H1 (cell line): Measurements from ENCODE around the gene ATF3. TPM values are rescaled to one million over a fixed set of nuclear protein-coding genes. Genes with fewer than 3 reads are reported as not detected.

ENCODE experiments used
- CTCF ChIA-PET: fragments of 300-600 bp; sonication (Branson Sonifier 250); formaldehyde crosslinking; loops from one replicate; lab custom pipeline; 2021; ENCODE audit not compliant: partially characterized antibody; lab: Charles Lee
- POLR2A ChIA-PET: fragments of 300-600 bp; sonication (Branson Sonifier 250); formaldehyde crosslinking; loops from one replicate; lab custom pipeline; 2021; ENCODE audit warnings: inconsistent platforms; ENCODE audit not compliant: partially characterized antibody; lab: Charles Lee
- DNase-seq, 2 experiments: peaks; one replicate each; pipeline versions ENCODE4 v3.0.0 to v3.0.0-alpha.2; 2010 to 2022; ENCODE audit warnings: low spot score in 2 of 2, low read depth in 1 of 2, mixed read lengths in 1 of 2
- FAIRE-seq: peaks from 2 replicates; lab custom pipeline; 2011; peaks lifted over from hg19 to GRCh38; lab: Jason Lieb, UNC
- H2AFZ ChIP-seq: 2 replicates; pipeline ENCODE4 v1.8.1; 2012; ENCODE audit warnings: low read length, inconsistent platforms
- H2AK5ac ChIP-seq: 2 replicates; pipeline ENCODE4 v1.6.1; 2013; ENCODE audit warnings: low read depth, low read length
- H2BK120ac ChIP-seq: replicated peaks from 2 replicates; pipeline ENCODE3; 2013; ENCODE audit warnings: low read depth, low read length, inconsistent platforms
- H2BK12ac ChIP-seq: 2 replicates; pipeline ENCODE4 v1.6.1; 2013; ENCODE audit warnings: low read depth, low read length
- H2BK15ac ChIP-seq: 2 replicates; pipeline ENCODE4 v1.6.1; 2013; ENCODE audit warnings: low read length
- H2BK20ac ChIP-seq: 2 replicates; pipeline ENCODE4 v1.6.1; 2013; ENCODE audit warnings: low read length
- H2BK5ac ChIP-seq: 2 replicates; pipeline ENCODE4 v1.6.1; 2013; ENCODE audit warnings: low read depth, low read length
- H3K14ac ChIP-seq: 2 replicates; pipeline ENCODE4 v1.6.1; 2013; ENCODE audit warnings: inconsistent platforms; ENCODE audit not compliant: insufficient read length
- H3K18ac ChIP-seq: 2 replicates; pipeline ENCODE4 v1.6.1; 2013; ENCODE audit warnings: low read length; ENCODE audit errors: extremely low read depth
- H3K23ac ChIP-seq: 2 replicates; pipeline ENCODE4 v1.6.1; 2013; ENCODE audit warnings: inconsistent platforms; ENCODE audit not compliant: insufficient read length
- H3K23me2 ChIP-seq: 2 replicates; pipeline ENCODE4 v1.6.1; 2013; ENCODE audit warnings: low read depth, low read length
- H3K27ac ChIP-seq: 2 replicates; pipeline ENCODE4 v1.6.1; 2011; ENCODE audit warnings: low read depth, low read length, inconsistent platforms
- H3K27me3 ChIP-seq, 4 experiments: replicated peaks in 1 of 4; 1 replicate in 1 of 4; 2 replicates in 3 of 4; pipeline versions ENCODE4 v1.6.1 to v1.8.1; 2011 to 2013; ENCODE audit warnings: low read length in 3 of 4, mild to moderate bottlenecking in 3 of 4, inconsistent platforms in 2 of 4, mixed read lengths in 2 of 4, moderate library complexity in 1 of 4; ENCODE audit not compliant: control insufficient read depth in 3 of 4, insufficient read depth in 3 of 4; ENCODE audit errors: extremely low read depth in 1 of 4
- H3K36me3 ChIP-seq, 4 experiments: 2 replicates each; pipeline versions ENCODE4 v1.6.1 to v1.8.1; 2011 to 2013; ENCODE audit warnings: mild to moderate bottlenecking in 4 of 4, low read length in 3 of 4, moderate library complexity in 2 of 4, control low read depth in 1 of 4, inconsistent platforms in 1 of 4; ENCODE audit not compliant: insufficient read depth in 4 of 4, control insufficient read depth in 2 of 4
- H3K4ac ChIP-seq: replicated peaks from 2 replicates; pipeline ENCODE3; 2013; ENCODE audit warnings: low read length, low read depth, mixed read lengths, inconsistent platforms; ENCODE audit not compliant: insufficient read length
- H3K4me1 ChIP-seq, 4 experiments: replicated peaks in 1 of 4; 1 replicate in 1 of 4; 2 replicates in 3 of 4; pipeline versions ENCODE4 v1.6.1 to v1.8.1; 2011 to 2013; ENCODE audit warnings: low read length in 3 of 4, inconsistent platforms in 2 of 4, mixed read lengths in 1 of 4; ENCODE audit not compliant: insufficient read depth in 4 of 4, control insufficient read depth in 3 of 4
- H3K4me2 ChIP-seq, 2 experiments: 2 replicates each; pipeline versions ENCODE4 v1.6.1 to v1.8.1; 2011 to 2013; ENCODE audit warnings: low read depth in 2 of 2, low read length in 2 of 2, control low read depth in 1 of 2, inconsistent platforms in 1 of 2, mild to moderate bottlenecking in 1 of 2; ENCODE audit not compliant: insufficient read depth in 1 of 2
- H3K4me3 ChIP-seq, 4 experiments: fragments of 200-600, 300-600 bp in 1 of 4; sonication (generic), shearing (Covaris generic), sonication (Bioruptor Twin) in 1 of 4; 2 replicates each; pipeline versions ENCODE4 v1.5.1 to v1.8.1; 2011 to 2016; ENCODE audit warnings: low read length in 4 of 4, low read depth in 3 of 4, control low read depth in 2 of 4, inconsistent platforms in 2 of 4, mild to moderate bottlenecking in 2 of 4, mixed read lengths in 1 of 4, moderate library complexity in 1 of 4; ENCODE audit not compliant: insufficient read depth in 2 of 4; ENCODE audit errors: extremely low read depth in 1 of 4
- H3K56ac ChIP-seq: replicated peaks from 2 replicates; pipeline ENCODE3; 2013; ENCODE audit warnings: low read depth, mild to moderate bottlenecking, mixed read lengths, low read length, inconsistent platforms; ENCODE audit not compliant: insufficient read length
- H3K79me1 ChIP-seq: 2 replicates; pipeline ENCODE4 v1.6.1; 2013; ENCODE audit warnings: low read depth, low read length, control low read depth
- H3K79me2 ChIP-seq, 2 experiments: 2 replicates each; pipeline versions ENCODE4 v1.6.1 to v1.8.1; 2012 to 2013; ENCODE audit warnings: low read length in 2 of 2, mild to moderate bottlenecking in 2 of 2, inconsistent platforms in 1 of 2; ENCODE audit not compliant: insufficient read depth in 2 of 2, control insufficient read depth in 1 of 2
- H3K9ac ChIP-seq, 4 experiments: replicated peaks in 1 of 4; 1 replicate in 1 of 4; 2 replicates in 3 of 4; pipeline versions ENCODE4 v1.6.1 to v1.8.1; 2011 to 2013; ENCODE audit warnings: low read depth in 3 of 4, low read length in 3 of 4, control low read depth in 2 of 4, mild to moderate bottlenecking in 2 of 4, moderate library complexity in 2 of 4, inconsistent platforms in 1 of 4; ENCODE audit errors: extremely low read depth in 1 of 4
- H3K9me3 ChIP-seq, 2 experiments: 2 replicates each; pipeline versions ENCODE4 v1.6.1 to v1.8.1; 2012 to 2013; ENCODE audit warnings: mild to moderate bottlenecking in 2 of 2, moderate library complexity in 2 of 2, control low read depth in 1 of 2, inconsistent platforms in 1 of 2, low read depth in 1 of 2, low read length in 1 of 2, mixed read lengths in 1 of 2; ENCODE audit not compliant: insufficient read depth in 2 of 2
- H4K20me1 ChIP-seq, 2 experiments: replicated peaks in 1 of 2; 2 replicates each; pipeline versions ENCODE3 to v1.8.1; 2011 to 2013; ENCODE audit warnings: inconsistent platforms in 2 of 2, low read length in 2 of 2, mild to moderate bottlenecking in 1 of 2; ENCODE audit not compliant: insufficient read depth in 2 of 2, control insufficient read depth in 1 of 2
- H4K5ac ChIP-seq: 2 replicates; pipeline ENCODE4 v1.6.1; 2013; ENCODE audit warnings: low read length, low read depth, mixed read lengths, inconsistent platforms; ENCODE audit not compliant: insufficient read length
- H4K8ac ChIP-seq: 2 replicates; pipeline ENCODE4 v1.8.0; 2013; ENCODE audit warnings: mild to moderate bottlenecking, moderate library complexity, low read length, inconsistent platforms; ENCODE audit not compliant: insufficient read depth; ENCODE audit errors: extremely low read depth
- H4K91ac ChIP-seq: replicated peaks from 2 replicates; pipeline ENCODE3; 2013; ENCODE audit warnings: low read length, mixed read lengths, inconsistent platforms; ENCODE audit not compliant: insufficient read length
- ASH2L ChIP-seq: fragments of 200-600, 300-600 bp; sonication (generic); IDR thresholded peaks from one replicate; pipeline ENCODE4 v1.7.1; 2017; ENCODE audit warnings: low read length
- EGR1 ChIP-seq: IDR thresholded peaks from 2 replicates; pipeline ENCODE4 v1.6.1; 2011; ENCODE audit warnings: low read depth, low read length, borderline replicate concordance
- POLR2AphosphoS5 ChIP-seq: IDR thresholded peaks from 2 replicates; pipeline ENCODE4 v1.6.1; 2011; ENCODE audit warnings: low read depth, low read length
- SP1 ChIP-seq: IDR thresholded peaks from 2 replicates; pipeline ENCODE4 v1.6.1; 2011; ENCODE audit warnings: low read depth, low read length
- SUZ12 ChIP-seq: fragments of 200-600 bp; sonication (generic); IDR thresholded peaks from 2 replicates; pipeline ENCODE4 v1.6.1; 2012; ENCODE audit warnings: mild to moderate bottlenecking, inconsistent platforms, low read length, moderate library complexity, mixed read lengths
- TAF1 ChIP-seq: IDR thresholded peaks from 2 replicates; pipeline ENCODE4 v1.6.1; 2011; ENCODE audit warnings: mild to moderate bottlenecking, low read depth, low read length
- TAF7 ChIP-seq: optimal IDR thresholded peaks from 2 replicates; pipeline ENCODE3; 2011; ENCODE audit warnings: low read depth, mild to moderate bottlenecking, inconsistent platforms, low read length, moderate library complexity, borderline replicate concordance
- TCF12 ChIP-seq: IDR thresholded peaks from 2 replicates; pipeline ENCODE4 v1.6.1; 2011; ENCODE audit warnings: low read depth, mild to moderate bottlenecking, low read length
- TEAD4 ChIP-seq: IDR thresholded peaks from 2 replicates; pipeline ENCODE4 v1.6.1; 2012; ENCODE audit warnings: low read depth, low read length, inconsistent platforms, mixed read lengths
- WGBS, 2 experiments: shearing (Covaris generic) in 1 of 2; methylation state at CpG; one replicate each; pipeline versions ENCODE4 v1.1.6 to v1.1.7; 2013 to 2015; ENCODE audit warnings: low lambda C conversion rate in 2 of 2, mixed read lengths in 2 of 2, inconsistent platforms in 1 of 2, low coverage in 1 of 2, missing lambda C conversion rate in 1 of 2; ENCODE audit not compliant: insufficient replicate concordance in 2 of 2, insufficient coverage in 1 of 2, insufficient read length in 1 of 2; ENCODE audit errors: extremely low coverage in 1 of 2, missing lambda C conversion rate in 1 of 2; 5-methylcytosine and 5-hydroxymethylcytosine counted together
- polyA plus RNA-seq, 7 experiments: library from polyadenylated mRNA; depleted of rRNA in 3 of 7; stranded (reverse) in 5 of 7; unstranded in 2 of 7; fragments of >200 nt in 5 of 7; fragments of 200-250 nt in 2 of 7; gene quantifications; 1 replicate in 5 of 7; 2 replicates in 1 of 7; 4 replicates in 1 of 7; pipeline versions ENCODE4 v1.2.1 to v1.2.3, GENCODE V29; 2011 to 2013; ENCODE audit warnings: missing spikeins in 2 of 7, mixed read lengths in 2 of 7
- total RNA-seq: library from RNA; stranded (reverse); fragmentation: NEBNext Ultra II Directional; extraction: Animal tissue kit (Norgen Biotek cat#: 25700); gene quantifications from 2 replicates; pipeline ENCODE4 v1.2.1, GENCODE V29; 2021
- TF ChIP-seq, protein P1 (sequence below): IDR thresholded peaks from 2 replicates; pipeline ENCODE4 v1.6.1; 2012; ENCODE audit warnings: low read length, inconsistent platforms
- TF ChIP-seq, protein P2 (sequence below): IDR thresholded peaks from 2 replicates; pipeline ENCODE4 v1.6.1; 2011; ENCODE audit warnings: low read length, improper control_type of control experiment

Gene ATF3
- total and polyA plus RNA-seq, 2 of the 8 experiments (the other 6 are each of a cell fraction or from before 2014, with no cell fraction given), result 12.2 to 27.7 TPM

DNA sequence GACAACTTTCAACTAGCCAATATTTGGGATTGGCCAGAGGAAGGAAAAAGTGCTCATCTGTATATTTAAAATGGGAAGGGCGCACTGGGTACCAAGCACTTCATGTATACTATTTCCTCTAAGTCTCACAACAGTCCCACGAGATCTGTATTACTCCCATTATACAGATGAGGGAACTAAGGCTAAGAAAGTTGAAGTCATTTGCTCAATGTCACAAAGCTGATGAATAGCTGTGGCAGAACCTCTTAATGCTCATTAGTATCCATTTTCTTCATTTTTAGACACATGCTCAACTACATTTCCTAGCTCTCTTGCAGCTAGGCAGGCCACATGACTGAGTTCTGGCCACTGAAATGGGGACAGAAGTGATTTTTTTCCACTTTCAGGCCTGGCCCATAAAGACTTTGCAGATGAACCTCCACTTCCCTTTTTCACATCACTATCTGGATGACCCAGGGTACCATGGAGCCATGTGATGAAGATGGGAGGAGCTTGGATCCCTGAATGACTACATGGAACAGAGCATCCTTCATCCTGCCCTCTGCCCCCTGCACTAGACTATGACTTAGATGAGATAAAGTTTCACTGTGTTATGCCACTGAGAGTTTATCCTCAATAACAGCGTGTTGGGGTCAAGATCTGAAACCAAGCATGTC is 31.8 kb downstream of the ATF3 start:
- FAIRE-seq (no peak), DNase-seq (no peak)
- Histone ChIP-seq H3K23ac (no peak overlapping the region), H3K4me2 (no peak overlapping the region), H3K4ac (no peak overlapping the region), H2BK120ac (no peak overlapping the region), H3K9me3 (no peaks in the 10 kb centered on the region), H2BK12ac (no peak overlapping the region), H3K14ac (no peak overlapping the region), H3K27ac (no peak overlapping the region), H2BK15ac (no peak overlapping the region), H3K79me1 (no peaks in the 10 kb centered on the region), H2BK5ac (no peak overlapping the region), H4K5ac (no peak overlapping the region), H3K18ac (no peak overlapping the region), H3K56ac (no peak overlapping the region), H3K4me1 (peaks cover 0 to 9% (median 4%) of the 10 kb centered on the region in 4 experiments; a peak in 2 of 7 replicates), H3K27me3 (no peaks in the 10 kb centered on the region; a peak in 1 of 7 replicates), H2AK5ac (no peak overlapping the region), H3K23me2 (no peaks in the 10 kb centered on the region), H3K4me3 (no peak overlapping the region), H2AFZ (no peak overlapping the region), H2BK20ac (no peak overlapping the region), H3K36me3 (no peaks in the 10 kb centered on the region), H4K8ac (no peak overlapping the region), H3K9ac (no peak overlapping the region), H4K20me1 (no peaks in the 10 kb centered on the region), H3K79me2 (no peaks in the 10 kb centered on the region), H4K91ac (no peak overlapping the region)
- POLR2A ChIA-PET, result interaction anchor here (1.7 kb wide), 1 partner anchor 21 kb away, joined by 3 read pairs; no protein-coding TSS in a partner anchor
- WGBS, 2 experiments, result 90% methylated on average over 3 of the region's 3 CpGs; no CpG with 5 or more reads in 1 of the 2 experiments
- CTCF ChIA-PET, result interaction anchor here (0.8 to 4.9 kb wide), 6 partner anchors 9 to 37 kb away, joined by 3 to 59 read pairs (median 3); no protein-coding TSS in a partner anchor
- TF ChIP-seq SP1 (no peak), TAF1 (no peak), EGR1 (no peak), ASH2L (no peak), POLR2AphosphoS5 (no peak), TCF12 (no peak), SUZ12 (no peak), TAF7 (no peak), TEAD4 (no peak)
- TF ChIP-seq, protein P1, sequence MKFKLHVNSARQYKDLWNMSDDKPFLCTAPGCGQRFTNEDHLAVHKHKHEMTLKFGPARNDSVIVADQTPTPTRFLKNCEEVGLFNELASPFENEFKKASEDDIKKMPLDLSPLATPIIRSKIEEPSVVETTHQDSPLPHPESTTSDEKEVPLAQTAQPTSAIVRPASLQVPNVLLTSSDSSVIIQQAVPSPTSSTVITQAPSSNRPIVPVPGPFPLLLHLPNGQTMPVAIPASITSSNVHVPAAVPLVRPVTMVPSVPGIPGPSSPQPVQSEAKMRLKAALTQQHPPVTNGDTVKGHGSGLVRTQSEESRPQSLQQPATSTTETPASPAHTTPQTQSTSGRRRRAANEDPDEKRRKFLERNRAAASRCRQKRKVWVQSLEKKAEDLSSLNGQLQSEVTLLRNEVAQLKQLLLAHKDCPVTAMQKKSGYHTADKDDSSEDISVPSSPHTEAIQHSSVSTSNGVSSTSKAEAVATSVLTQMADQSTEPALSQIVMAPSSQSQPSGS, result no peak
- TF ChIP-seq, protein P2, sequence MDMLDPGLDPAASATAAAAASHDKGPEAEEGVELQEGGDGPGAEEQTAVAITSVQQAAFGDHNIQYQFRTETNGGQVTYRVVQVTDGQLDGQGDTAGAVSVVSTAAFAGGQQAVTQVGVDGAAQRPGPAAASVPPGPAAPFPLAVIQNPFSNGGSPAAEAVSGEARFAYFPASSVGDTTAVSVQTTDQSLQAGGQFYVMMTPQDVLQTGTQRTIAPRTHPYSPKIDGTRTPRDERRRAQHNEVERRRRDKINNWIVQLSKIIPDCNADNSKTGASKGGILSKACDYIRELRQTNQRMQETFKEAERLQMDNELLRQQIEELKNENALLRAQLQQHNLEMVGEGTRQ, result no peak
